OCI-LY1 (cell line): ENCODE results near the gene MCF2L2.

Experiments used
- H2AFZ ChIP-seq: fragments of 200-600 bp; sonication (generic), shearing (Covaris generic); 2 replicates; pipeline ENCODE4 v1.6.0; 2014; ENCODE audit warnings: antibody characterized with exemption, mild to moderate bottlenecking, low read length
- H3F3A ChIP-seq: fragments of 200-600 bp; sonication (generic), shearing (Covaris generic); 2 replicates; pipeline ENCODE4 v1.6.0; 2014; ENCODE audit warnings: mild to moderate bottlenecking, antibody characterized with exemption, low read length, moderate library complexity; ENCODE audit not compliant: insufficient read depth
- H3K27ac ChIP-seq: fragments of 200-600 bp; sonication (generic); 2 replicates; pipeline ENCODE4 v1.5.1; 2014; ENCODE audit warnings: low read length, mixed run types, mild to moderate bottlenecking, low read depth; ENCODE audit not compliant: poor library complexity, severe bottlenecking
- H3K27me3 ChIP-seq: fragments of 200-600 bp; sonication (generic); 2 replicates; pipeline ENCODE4 v1.6.0; 2014; ENCODE audit warnings: antibody characterized with exemption, mild to moderate bottlenecking, low read length, moderate library complexity; ENCODE audit not compliant: insufficient read depth
- H3K36me3 ChIP-seq: fragments of 200-600 bp; sonication (generic); 2 replicates; pipeline ENCODE4 v1.6.1; 2014; ENCODE audit warnings: mild to moderate bottlenecking, antibody characterized with exemption, low read length, moderate library complexity, mixed read lengths; ENCODE audit not compliant: insufficient read depth
- H3K4me1 ChIP-seq: fragments of 200-600 bp; sonication (generic); 2 replicates; pipeline ENCODE4 v1.5.1; 2014; ENCODE audit warnings: mild to moderate bottlenecking, low read length, moderate library complexity; ENCODE audit not compliant: insufficient read depth, severe bottlenecking
- H3K4me2 ChIP-seq: fragments of 200-600 bp; sonication (generic), shearing (Covaris generic); 2 replicates; pipeline ENCODE4 v1.6.1; 2014; ENCODE audit warnings: low read length
- H3K4me3 ChIP-seq: fragments of 200-600 bp; sonication (generic); 2 replicates; pipeline ENCODE4 v1.5.1; 2014; ENCODE audit warnings: low read length, low read depth, mild to moderate bottlenecking, mixed read lengths; ENCODE audit not compliant: poor library complexity, severe bottlenecking
- H3K79me2 ChIP-seq: fragments of 200-600 bp; shearing (Covaris generic); 2 replicates; pipeline ENCODE4 v1.6.1; 2016; ENCODE audit warnings: mixed run types, low read length, mixed read lengths; ENCODE audit not compliant: insufficient read depth
- H3K9ac ChIP-seq: fragments of 200-600 bp; sonication (generic), shearing (Covaris generic); 2 replicates; pipeline ENCODE4 v1.6.1; 2014; ENCODE audit warnings: mild to moderate bottlenecking, low read length, mixed read lengths
- H3K9me2 ChIP-seq: fragments of 200-600 bp; sonication (generic), shearing (Covaris generic); 2 replicates; pipeline ENCODE4 v1.6.1; 2014; ENCODE audit warnings: low read depth, mild to moderate bottlenecking, low read length, mixed read lengths
- H3K9me3 ChIP-seq: fragments of 200-600 bp; shearing (Covaris generic); 2 replicates; pipeline ENCODE4 v1.6.1; 2014; ENCODE audit warnings: low read length, mixed read lengths
- H4K20me1 ChIP-seq: fragments of 200-600 bp; sonication (generic), shearing (Covaris generic); 2 replicates; pipeline ENCODE4 v1.6.0; 2016; ENCODE audit warnings: mild to moderate bottlenecking, low read length; ENCODE audit not compliant: insufficient read depth
- CTCF ChIP-seq: fragments of 200-600 bp; sonication (generic), shearing (Covaris generic); IDR thresholded peaks from 2 replicates; pipeline ENCODE4 v1.5.1; 2017; ENCODE audit warnings: mild to moderate bottlenecking, antibody characterized with exemption, low read length, moderate library complexity, mixed read lengths
- EZH2 ChIP-seq: fragments of 200-600 bp; sonication (generic), shearing (Covaris generic); IDR thresholded peaks from 2 replicates; pipeline ENCODE4 v1.8.0; 2017; ENCODE audit warnings: borderline replicate concordance, mixed run types, mild to moderate bottlenecking, antibody characterized with exemption, low read length, moderate library complexity, mixed read lengths

The MCF2L2 gene

GRCh38 chr3:183247011-183247589 is 181.3 kb downstream of the MCF2L2 start:
- no peaks in the 10 kb centered on the region for H3K4me1 ChIP-seq
- no peak overlapping the region for H3K27ac ChIP-seq
- no peaks in the 10 kb centered on the region for H3K9me2 ChIP-seq
- no peaks in the 10 kb centered on the region for H3F3A ChIP-seq
- H3K4me3 ChIP-seq, result no peak overlapping the region
- no peaks in the 10 kb centered on the region for H3K36me3 ChIP-seq
- H4K20me1 ChIP-seq, result no peaks in the 10 kb centered on the region
- H3K79me2 ChIP-seq, result no peaks in the 10 kb centered on the region
- no peak overlapping the region for H2AFZ ChIP-seq
- H3K9ac ChIP-seq, result no peak overlapping the region
- H3K4me2 ChIP-seq, result no peak overlapping the region
- H3K9me3 ChIP-seq, result peaks cover 8% of the 10 kb centered on the region
- no peak for TF ChIP-seq EZH2
- no peak for TF ChIP-seq CTCF
- H3K27me3 ChIP-seq, result no peaks in the 10 kb centered on the region

DNA sequence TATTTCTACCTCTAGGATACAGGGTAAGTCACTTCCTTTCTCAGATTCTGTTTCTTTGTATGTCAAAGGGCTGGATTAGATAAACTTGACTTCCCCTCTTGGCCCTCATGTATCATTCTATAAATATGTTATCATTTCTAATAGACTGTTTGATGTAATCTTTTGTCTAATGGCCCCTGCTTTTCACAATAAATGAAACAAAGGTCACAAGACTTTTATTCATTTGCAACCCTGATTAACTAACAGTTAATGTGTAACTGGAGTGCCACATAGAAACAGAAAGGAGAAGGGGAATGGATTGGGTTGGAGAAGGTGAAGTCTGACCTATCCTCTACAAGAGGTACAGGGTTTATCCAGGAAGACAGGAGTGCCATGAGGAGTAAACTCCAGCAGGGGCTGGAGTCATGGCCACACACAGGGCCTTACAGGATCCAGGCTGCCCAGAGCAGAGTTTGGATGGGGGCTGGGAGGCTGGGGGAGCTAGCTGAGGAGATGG is 183.4 kb downstream of the MCF2L2 start:
- no peaks in the 10 kb centered on the region for H4K20me1 ChIP-seq
- H3K4me1 ChIP-seq, result no peaks in the 10 kb centered on the region
- no peaks in the 10 kb centered on the region for H3K79me2 ChIP-seq
- H3K9me3 ChIP-seq, result peaks cover 12% of the 10 kb centered on the region
- no peaks in the 10 kb centered on the region for H3F3A ChIP-seq
- TF ChIP-seq EZH2 (no peak), CTCF (no peak)
- H3K36me3 ChIP-seq, result no peaks in the 10 kb centered on the region
- H3K9ac ChIP-seq, result no peak overlapping the region
- H2AFZ ChIP-seq, result no peak overlapping the region
- no peak overlapping the region for H3K27ac ChIP-seq
- no peak overlapping the region for H3K4me2 ChIP-seq
- no peak overlapping the region for H3K4me3 ChIP-seq
- H3K9me2 ChIP-seq, result no peaks in the 10 kb centered on the region
- no peaks in the 10 kb centered on the region for H3K27me3 ChIP-seq

DNA sequence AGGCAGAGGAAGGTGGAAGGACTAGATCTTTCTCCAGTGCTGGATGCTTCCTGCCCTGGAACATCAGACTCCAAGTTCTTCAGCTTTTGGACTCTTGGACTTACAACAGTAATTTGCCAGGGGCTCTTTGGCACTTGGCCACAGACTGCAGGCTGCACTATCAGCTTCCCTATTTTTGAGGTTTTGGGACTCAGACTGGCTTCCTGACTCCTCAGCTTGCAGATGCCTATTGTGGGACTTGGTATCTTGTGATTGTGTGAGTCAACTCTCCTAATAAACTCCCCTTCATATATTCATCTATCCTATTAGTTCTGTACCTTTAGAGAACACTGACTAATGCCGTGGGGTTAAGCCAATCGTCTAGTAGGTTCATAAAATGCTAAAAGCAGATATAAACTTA is 184.2 kb downstream of the MCF2L2 start:
- TF ChIP-seq EZH2 (no peak), CTCF (no peak)
- H3K27me3 ChIP-seq, result no peaks in the 10 kb centered on the region
- no peaks in the 10 kb centered on the region for H3K79me2 ChIP-seq
- no peak overlapping the region for H3K4me3 ChIP-seq
- no peak overlapping the region for H3K9ac ChIP-seq
- peaks cover 12% of the 10 kb centered on the region for H3K9me3 ChIP-seq
- no peaks in the 10 kb centered on the region for H3F3A ChIP-seq
- H3K9me2 ChIP-seq, result no peaks in the 10 kb centered on the region
- no peak overlapping the region for H3K4me2 ChIP-seq
- H2AFZ ChIP-seq, result no peak overlapping the region
- no peaks in the 10 kb centered on the region for H3K36me3 ChIP-seq
- H3K4me1 ChIP-seq, result no peaks in the 10 kb centered on the region
- H3K27ac ChIP-seq, result no peak overlapping the region
- no peaks in the 10 kb centered on the region for H4K20me1 ChIP-seq
